ENCODE results near the gene NPAS1. TPM values are rescaled to one million over a fixed set of nuclear protein-coding genes. Genes with fewer than 3 reads are reported as not detected.
"Not testable (repeated sequence)": the region's sequence is repeated elsewhere in the genome, so short reads cannot be mapped to it uniquely, and the experiment has no call there.

The NPAS1 gene
- total RNA-seq, 1 experiment from 2014 or later = 0.37 TPM

DNA sequence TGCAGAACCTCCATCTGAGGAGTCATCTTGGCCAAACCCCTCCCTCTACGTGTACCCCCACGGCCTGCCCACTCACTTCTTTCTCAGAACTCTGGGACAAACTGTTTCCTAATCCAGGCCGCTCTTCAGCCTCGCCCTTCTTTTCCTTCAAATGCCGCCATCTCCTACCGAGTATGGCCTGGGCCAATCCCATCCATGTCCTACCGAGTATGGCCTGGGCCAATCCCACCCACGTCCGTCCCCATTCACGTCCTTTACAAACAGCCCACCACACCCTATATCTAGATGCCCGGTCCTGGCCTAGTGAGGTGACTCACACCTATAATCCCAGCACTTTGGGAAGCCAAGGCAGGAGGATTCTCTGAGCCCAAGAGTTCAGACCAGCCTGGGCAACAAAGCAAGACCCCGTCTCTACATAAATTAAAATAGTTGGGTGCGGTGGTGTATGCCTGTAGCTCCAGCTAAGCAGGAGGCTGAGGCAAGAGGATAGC lies 27.7 kb downstream of the NPAS1 start:
- DNase-seq (ENCODE audit: low read depth) = no peak

DNA sequence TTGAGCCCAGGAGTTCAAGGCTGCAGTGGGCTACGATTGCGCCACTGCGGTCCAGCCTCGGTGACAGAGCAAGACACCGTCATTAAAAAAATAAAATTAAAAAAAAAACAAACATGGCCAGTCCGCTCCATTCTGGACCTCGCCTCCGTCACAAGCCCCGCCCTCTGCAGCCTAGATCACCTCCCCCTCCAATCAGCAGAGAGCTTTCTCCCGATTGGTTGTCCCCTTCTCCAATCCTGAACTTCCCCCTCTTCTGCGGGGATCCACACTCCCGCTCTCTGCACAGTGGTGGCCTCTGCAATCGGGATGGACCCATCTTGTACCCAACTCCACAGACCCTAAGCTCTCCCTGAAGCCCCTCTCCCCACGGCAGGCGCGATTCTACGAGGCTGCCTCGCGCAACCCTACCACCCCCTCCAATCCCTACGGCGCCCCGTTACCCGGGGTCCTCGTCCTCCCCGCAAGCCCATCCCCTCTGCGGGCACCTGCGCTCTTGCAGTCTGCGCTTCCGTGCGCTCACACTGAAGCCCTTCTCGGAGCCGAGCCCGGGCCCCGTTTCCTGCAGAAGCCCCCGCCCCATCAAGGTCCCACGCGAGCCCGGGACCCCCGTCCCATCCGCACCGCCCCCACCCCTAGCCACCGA lies 28.2 kb downstream of the NPAS1 start:
- peak; percentile 91 for DNase-seq (ENCODE audit: low read depth)

DNA sequence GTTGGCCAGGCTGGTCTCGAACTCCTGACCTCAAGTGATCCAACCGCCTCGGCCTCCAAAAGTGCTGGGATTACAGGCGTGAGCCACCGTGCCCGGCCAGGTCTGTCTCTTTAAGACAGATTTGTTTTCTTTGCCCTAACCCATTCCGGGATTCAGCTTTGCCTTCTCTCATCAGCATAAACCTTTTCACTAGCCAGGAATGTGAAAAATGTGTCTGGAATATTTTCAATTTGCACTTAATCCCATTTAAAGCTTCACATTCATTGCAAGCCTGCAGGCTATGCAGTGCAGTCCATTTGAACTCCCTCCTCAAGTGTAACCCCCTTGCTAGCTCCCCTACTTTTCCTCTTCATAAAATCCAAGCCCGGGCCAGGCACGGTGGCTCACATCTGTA lies 29.7 kb downstream of the NPAS1 start:
- peak; percentile 84 for DNase-seq (ENCODE audit: low read depth)

DNA sequence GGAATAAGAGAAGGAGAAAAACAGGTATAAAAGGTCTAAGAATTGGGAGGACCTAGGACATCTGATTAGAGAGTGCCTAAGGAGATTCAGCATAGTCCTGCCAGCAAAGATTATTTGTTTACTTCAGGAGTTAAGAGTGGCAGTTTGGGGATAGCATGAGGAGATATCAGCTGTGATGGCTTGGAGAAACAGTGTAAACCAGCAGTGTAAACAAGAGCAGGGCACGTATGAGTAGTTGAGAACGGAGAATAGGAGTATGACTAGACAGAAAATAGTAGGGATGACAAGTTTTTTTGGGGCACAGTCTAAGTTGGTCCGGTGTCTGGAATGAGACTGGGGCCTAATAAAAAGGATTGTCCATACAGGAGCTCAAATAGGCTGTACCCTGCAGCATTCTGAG lies 30.9 kb downstream of the NPAS1 start:
- DNase-seq (ENCODE audit: low read depth) = not testable (repeated sequence)

DNA sequence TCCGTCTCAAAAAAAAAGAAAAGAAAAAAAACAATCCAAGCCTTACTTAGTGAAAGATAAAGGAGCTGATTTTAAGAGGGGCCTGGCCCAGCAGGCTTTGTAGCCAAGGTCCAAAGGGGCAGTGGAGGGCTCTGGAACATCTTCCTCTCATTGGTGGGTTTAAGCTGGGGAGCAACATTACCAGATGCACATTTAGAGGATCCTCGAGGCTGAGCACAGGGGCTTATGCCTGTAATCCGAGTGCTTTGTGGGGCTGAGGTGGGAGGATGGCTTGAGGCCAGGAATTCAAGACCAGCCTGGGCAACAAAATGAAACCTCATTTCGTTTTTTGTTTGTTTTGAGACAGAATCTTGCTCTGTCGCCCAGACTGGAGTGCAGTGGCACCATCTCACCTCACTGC lies 36.8 kb downstream of the NPAS1 start:
- no peak for DNase-seq (ENCODE audit: low read depth)

DNA sequence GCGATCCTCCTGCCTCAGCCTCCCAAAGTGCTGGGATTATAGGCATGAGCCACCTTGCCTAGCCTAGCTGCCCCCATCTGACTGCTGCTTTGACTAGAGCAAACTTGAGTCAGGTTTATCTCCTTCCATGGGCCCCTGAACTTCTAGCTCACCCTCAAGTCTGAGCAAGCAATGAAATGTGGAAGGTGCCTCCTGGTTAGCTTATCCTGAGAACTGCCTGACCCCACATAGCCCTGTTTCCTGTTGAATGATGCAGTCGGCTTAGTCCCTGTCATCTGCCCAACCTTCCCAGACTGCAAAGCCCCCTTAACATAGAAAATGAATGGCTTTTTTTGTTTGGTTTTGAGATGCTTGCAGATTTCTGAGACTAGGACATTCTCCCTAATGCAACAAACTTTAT lies 37.7 kb downstream of the NPAS1 start:
- peak; percentile 15 for DNase-seq (ENCODE audit: low read depth)

DNA sequence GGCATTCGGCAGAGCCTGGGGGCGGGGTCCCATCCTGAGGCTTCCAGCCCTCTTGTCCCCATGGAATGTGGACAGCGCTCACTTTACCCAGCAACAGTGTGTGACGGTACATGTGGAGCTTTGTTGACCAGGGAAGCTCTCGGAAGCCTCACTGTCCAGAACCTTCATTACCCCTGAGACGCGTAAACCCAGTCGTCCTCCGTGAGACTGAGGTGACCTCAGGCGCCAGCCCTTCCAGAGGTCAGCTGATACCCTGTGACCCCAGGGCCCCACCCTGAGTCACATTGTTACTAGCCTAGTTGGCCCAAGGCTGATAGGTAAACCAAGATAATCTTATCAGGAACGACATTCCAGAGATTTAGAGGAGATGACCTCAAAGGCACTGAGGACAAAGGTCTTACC lies 39.0 kb downstream of the NPAS1 start:
- no peak for DNase-seq (ENCODE audit: low read depth)

DNA sequence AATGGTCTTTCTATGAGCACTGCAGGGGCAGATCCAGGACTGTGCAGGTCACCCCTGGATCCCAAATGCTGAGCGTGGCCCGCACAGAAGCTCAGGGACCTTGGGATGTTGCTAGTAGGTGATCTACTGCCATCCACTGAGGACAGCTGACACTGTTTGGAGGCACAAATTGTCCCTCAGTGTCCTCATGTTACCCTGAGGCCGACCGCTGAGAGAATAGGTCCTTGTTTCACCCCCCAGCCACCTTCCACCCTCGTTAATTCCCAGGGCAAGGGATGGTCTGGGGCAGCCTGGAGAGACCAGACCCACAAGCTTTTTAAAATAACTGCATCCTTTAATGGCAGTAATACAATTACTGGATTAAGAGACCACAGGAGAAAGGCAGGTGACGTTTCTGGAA lies 44.2 kb downstream of the NPAS1 start:
- no peak for DNase-seq (ENCODE audit: low read depth)

DNA sequence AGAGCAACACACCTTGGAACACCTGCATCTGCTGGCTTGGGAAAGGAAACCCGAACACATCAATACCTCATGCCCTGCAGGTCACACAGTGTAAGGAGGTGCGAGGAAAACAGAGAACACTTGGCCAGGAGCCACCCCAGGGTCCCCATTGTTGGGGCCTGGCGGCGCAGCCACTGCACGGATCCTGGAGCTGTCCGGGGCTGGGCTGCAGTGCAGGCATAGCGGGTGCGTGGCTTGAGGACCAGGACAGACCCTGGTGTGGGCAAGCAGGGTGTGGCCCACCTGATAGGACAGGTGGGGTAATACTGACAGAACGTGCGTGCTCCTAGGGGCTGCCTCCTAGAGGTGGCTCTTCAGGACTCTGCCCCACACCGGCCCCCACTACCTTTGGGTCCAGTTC lies 45.6 kb downstream of the NPAS1 start:
- DNase-seq (ENCODE audit: low read depth) = no peak

DNA sequence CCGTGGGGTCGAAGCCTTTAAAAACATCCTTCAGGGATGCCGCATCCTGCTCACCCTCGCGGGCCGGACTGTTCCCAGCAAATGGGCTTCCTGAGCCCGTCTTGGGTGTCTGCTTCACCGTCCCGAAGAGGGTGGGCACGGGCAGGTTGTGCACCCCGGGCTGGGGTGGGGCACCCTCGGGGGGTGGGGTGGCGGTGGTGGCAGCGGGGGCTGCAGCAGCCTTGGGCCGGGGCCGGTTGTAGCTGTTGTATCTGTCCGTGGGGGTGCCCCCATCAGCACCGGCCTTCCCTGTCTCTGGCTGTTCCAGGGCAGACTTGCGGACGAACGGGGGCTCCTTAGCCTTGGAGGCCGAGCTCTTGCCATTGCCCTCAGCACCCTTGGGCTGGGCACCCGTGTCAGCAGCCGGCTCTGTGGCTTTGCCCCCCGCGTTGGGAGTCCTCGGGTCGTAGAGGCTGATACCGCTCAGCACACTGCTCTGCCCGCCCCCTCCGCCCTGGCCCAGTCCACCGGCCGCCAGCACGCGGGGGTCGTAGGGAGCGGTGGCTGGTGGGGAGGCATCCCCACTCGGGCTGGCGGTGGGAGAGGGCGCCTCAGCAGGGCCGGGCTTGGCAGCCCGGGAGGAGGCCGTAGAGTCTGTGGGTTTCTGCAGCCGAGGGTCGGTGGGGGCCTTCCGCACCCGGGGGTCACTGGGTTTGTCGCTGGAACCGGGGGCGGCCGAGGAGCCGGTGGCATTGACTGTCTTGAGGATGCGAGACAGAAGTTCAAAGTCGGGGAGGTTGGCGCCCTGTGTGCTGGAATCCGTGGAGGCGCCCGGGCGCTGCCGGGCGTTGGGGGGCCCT lies 47.0 kb downstream of the NPAS1 start:
- no peak for DNase-seq (ENCODE audit: low read depth)

DNA sequence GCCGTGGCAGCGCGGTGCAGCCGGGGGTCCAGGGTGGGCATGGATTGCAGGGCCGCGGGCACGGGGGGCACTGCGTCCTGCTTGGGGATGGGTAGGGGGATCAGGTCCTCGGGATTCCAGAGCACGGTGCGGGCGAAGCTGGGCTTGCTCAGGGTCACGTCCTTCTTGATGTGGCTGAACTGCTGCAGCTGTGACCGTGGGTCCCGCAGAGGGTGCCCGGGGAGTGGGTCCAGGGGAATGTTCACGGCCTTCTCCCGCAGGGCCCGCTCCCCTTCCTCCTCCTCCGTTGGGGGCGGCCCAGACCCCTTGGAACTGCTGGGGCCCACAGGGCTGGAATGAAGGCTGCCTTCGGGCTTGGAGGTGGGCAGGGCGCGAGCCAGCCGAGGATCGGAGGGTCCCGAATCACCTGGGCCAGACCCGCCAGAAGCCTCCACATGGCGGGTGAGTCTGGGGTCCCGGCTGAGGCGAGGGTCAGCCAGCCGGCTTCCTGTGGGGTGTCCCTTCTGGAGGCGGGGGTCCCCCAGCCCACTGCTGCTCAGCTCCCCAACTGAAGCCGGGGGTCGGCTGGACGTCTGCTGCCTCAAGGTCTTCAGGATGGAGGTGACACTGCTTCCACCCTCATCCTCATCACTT lies 47.7 kb downstream of the NPAS1 start:
- no peak for DNase-seq (ENCODE audit: low read depth)

DNA sequence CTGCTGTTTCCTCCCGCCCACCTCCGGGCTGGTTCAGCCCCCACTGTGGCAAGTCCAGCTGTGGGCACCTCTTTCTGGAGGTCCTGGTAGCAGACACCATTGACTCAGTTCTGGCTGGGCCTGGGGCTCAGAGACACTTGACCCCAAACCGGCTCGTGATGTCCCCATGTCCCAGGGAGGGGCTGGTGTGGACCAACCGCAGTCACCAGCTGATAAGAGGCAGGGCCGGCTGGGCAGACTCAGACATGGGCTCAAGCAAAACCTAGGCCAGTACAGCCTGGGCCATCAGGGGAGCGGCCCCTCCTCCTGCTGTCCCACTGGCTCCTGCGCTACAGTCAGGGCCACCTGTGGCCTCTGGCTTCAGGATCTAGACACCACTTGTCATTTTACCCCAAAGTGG lies 48.6 kb downstream of the NPAS1 start:
- DNase-seq (ENCODE audit: low read depth) = no peak

DNA sequence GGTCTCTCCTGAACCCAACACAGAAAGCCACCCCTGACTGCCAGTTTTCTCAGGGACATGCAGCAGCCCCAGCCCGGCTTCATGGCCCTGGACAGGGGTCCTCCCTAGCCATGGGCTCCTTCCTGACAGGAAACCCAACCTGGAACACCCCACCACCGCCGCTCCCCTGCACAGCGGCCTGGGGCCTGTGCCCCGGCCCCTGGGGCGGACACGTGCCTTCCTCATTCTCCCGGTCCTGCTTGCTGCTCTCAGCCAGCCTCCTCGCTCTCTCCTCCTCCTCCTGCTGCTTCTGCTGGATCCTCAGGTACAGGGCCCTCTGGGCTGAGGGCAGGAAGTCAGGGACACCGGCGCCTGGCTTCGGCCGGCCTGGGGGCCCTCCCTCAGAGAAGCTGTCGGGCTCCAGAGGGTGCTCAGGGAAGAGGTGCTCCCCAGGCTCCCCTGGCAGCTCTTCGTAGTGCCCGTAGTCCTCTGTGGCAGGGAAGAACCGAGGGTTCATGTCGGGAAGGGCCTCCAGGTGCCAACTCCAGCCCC lies 49.3 kb downstream of the NPAS1 start:
- DNase-seq (ENCODE audit: low read depth) = no peak

DNA sequence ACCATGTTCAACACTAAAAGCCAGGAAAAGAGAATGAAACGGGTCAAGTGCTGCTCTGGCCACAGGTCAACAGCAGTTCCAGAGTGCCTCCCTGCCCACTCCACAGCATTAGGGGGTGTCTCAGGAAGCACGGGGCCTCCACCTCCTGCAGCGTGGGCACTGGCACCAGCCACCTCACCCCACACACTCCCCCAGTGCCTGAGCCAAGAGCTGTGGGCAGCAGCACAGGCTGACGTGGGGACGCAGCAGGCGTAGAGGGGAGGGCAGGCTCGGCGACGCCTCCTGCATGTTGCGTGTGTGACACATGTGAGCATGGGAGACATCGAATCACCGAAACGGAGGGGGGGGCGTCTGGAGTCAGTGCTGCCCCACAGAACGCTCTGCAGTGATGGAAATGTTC lies 50.2 kb downstream of the NPAS1 start:
- DNase-seq (ENCODE audit: low read depth) = no peak

DNA sequence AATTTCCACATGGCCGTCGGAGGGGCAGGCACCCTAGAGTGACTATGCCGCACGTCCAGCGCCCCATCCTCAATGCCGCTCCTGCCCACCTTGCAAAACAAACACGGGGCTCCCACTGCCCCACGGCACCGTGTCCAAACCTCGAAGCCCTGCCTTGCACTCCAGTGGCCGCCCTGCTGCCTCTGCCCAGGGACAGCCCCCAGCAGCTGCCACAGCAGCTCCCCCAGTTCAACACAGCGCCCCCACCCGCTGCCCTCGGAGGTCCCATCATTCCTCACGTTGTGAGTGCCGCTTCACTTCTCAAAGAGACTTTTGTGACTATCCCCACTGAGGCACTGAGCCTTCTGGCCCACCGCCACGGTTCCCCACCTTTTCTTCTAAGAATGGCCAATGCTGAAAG lies 51.1 kb downstream of the NPAS1 start:
- no peak for DNase-seq (ENCODE audit: low read depth)

DNA sequence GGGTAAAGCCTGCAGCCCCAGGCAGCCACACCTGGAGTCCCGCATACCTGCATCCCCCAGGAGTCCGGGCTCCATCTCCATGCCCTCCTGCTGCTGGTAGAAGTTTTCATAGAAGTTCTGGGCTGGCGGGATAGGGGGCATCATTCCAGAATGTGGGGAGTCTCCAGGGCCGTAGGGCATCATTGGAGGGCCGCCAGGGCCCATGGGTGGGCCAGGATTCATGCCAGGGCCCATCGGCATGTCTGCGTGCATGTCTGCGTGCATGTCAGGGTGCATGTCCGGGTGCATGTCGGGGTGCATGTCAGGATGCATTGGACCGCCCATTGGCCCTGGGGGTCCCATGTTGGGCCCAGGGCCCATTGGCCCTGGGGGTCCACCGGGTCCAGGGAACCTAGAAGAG lies 52.1 kb downstream of the NPAS1 start:
- DNase-seq (ENCODE audit: low read depth) = no peak

DNA sequence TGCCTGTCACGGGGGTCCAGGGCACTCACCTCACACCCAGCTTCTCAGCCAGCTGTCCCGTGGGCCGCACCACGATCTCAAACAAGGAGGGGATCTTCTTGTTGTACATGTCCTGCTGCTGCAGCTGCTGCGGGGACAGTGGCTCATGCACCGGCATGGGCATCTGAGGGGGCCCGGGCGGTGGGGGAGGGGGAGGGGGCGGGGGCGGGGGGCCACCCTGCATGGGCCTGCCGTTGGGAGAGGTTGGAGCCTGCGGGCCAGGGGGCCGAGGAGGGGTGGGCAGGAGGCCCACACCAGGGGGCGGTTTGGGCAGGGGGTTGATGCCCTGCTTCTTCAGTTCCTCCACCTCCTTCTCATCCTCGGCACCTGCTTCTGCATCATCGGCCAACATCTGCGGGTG lies 52.7 kb downstream of the NPAS1 start:
- no peak for DNase-seq (ENCODE audit: low read depth)

DNA sequence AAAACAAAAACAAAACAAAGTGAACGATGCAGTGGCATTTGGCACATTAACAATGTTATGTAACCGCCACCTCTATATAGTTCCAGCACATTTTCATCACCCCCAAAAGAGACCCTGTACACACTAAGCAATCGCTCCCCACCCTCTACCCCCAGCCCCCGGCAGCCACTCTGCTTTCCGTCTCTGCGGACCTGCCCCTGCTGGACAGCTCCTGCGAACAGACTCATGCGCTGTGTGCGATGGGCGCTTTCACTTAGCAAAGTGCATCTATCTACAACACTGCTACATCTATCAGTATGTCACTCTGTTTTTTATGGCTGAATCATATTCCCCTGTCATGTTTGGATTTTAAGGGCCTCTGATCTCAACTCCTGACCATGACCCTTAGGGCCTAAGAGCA lies 53.9 kb downstream of the NPAS1 start:
- DNase-seq (ENCODE audit: low read depth) = no peak

DNA sequence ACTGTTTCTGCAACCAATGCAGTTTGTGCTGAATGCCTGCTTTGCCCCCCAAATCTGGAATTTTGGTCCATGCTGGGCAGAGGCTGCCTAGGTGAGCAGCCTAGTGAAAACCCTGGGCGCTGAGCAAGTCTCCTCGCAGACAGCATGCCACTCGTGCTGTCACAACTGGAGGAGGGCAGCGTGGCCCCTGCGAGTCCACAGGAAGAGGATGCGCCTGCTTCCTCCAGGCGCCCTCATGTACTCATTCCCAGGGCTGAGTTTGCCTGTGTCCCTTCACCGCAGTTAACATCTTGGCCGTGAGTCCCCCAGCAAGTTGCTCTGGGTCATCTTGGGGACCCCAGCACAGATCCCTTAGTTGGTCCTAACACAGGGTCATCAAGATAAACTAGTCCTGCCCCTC lies 55.0 kb downstream of the NPAS1 start:
- DNase-seq (ENCODE audit: low read depth) = no peak

DNA sequence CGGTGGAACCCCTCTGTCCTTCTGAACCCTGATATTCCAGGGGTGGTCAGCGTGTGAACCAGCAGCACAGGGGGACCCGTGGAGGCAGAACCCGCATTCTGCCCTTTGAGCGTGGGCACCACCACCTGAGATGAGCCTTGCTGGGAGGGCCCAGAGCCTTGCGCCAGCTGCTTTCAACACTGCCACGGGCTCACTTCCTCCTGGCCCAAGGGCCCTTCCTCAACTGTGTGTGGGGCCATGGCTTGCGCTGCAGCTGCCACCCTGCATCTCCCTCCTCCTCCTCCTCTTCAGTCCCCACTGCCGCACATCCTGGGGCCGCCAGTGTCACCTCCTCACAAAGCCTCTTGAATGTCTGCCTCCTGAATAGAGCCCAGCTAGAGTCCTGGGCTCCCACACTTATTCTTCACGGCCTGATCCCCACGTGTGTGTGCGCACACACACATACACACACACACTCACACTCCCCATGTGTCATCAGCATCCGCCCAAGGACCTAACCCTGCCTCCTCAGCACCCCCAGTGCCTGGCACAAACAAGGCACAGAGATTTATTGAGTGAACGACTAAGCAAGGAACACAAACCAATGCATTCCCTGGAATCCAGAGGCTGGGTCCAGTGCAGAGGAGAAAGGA lies 55.7 kb downstream of the NPAS1 start:
- DNase-seq (ENCODE audit: low read depth) = no peak

DNA sequence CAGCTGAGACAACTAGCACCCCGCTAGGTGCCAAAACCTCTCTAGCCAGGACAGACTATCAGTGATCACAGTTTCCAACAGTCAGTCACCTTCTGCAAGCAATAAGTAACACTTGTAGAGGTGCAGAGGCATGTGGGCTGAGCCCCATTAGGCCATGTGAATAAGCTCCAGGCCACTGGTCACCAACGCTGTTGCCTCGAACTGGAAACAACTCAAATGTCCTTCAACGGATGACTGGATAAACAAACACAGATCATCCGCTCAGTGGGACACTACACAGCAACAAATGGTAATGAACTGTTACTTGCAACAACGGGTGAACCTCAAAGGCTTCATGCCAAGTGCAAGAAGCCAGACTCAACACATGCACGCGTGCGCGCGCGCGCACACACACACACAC lies 56.3 kb downstream of the NPAS1 start:
- DNase-seq (ENCODE audit: low read depth) = no peak

DNA sequence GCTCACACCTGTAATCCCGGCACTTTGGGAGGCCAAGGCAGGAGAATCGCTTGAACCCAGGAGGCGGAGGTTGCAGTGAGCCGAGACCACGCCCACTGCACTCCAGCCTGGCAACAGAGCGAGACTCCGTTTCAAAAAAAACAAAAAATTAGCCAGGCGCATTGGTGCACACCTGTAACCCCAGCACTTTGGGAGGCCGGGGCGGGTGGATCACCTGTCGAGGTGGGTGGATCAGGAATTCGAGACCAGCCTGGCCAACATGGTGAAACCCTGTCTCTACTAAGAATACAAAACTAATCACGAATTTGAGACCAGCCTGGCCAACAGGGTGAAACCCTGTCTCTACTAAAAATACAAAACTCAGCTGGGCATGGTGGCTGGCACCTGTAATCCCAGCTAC lies 58.7 kb downstream of the NPAS1 start:
- not testable (repeated sequence) for DNase-seq (ENCODE audit: low read depth)

All from M059J (cell line).